GM21717 (cell line): ENCODE results near the gene UPK1B.

Experiments
- ATAC-seq: cut with Tn5 transposase; IDR thresholded peaks from one replicate; pipeline ENCODE4 v1.9.1; 2021; ENCODE audit warnings: mild to moderate bottlenecking, moderate library complexity; ENCODE audit not compliant: unreplicated experiment

UPK1B gene

GRCh38 chr3:119175872-119176756 is 2.7 kb downstream of the UPK1B start:
- ATAC-seq, result no peak

GRCh38 chr3:119176778-119177177 is 3.4 kb downstream of the UPK1B start:
- ATAC-seq, result no peak

- no peak for ATAC-seq
These were observed 3.9 kb downstream of the UPK1B start for GRCh38 chr3:119177321-119177720.

- ATAC-seq, result no peak
These were observed 8.4 kb downstream of the UPK1B start for GRCh38 chr3:119181765-119182164.

GRCh38 chr3:119184111-119184510 is 10.7 kb downstream of the UPK1B start:
- ATAC-seq, result no peak

GRCh38 chr3:119184796-119185570 is 11.6 kb downstream of the UPK1B start:
- ATAC-seq, result no peak

- ATAC-seq, result no peak
These were observed 13.9 kb downstream of the UPK1B start for GRCh38 chr3:119187266-119187665.

- no peak for ATAC-seq
These were observed 18.4 kb downstream of the UPK1B start for GRCh38 chr3:119191800-119192199.

- no peak for ATAC-seq
These were observed 21.1 kb downstream of the UPK1B start for GRCh38 chr3:119194237-119195150.

GRCh38 chr3:119195151-119195476 is 21.7 kb downstream of the UPK1B start:
- ATAC-seq, result no peak

GRCh38 chr3:119195911-119196310 is 22.5 kb downstream of the UPK1B start:
- no peak for ATAC-seq

GRCh38 chr3:119205209-119205608 is 31.8 kb downstream of the UPK1B start:
- no peak for ATAC-seq

- no peak for ATAC-seq
These were observed 32.3 kb downstream of the UPK1B start for GRCh38 chr3:119205685-119206084.

- no peak for ATAC-seq
These were observed 33.5 kb downstream of the UPK1B start for GRCh38 chr3:119206611-119207511.

- no peak for ATAC-seq
These were observed 34.1 kb downstream of the UPK1B start for GRCh38 chr3:119207512-119207875.

GRCh38 chr3:119211193-119211592 is 37.8 kb downstream of the UPK1B start:
- no peak for ATAC-seq

- no peak for ATAC-seq
These were observed 38.4 kb downstream of the UPK1B start for GRCh38 chr3:119211803-119212202.

GRCh38 chr3:119219069-119219468 is 45.7 kb downstream of the UPK1B start:
- ATAC-seq, result peak; percentile 99

- ATAC-seq, result no peak
These were observed 46.8 kb downstream of the UPK1B start for GRCh38 chr3:119220198-119220597.

- ATAC-seq, result no peak
These were observed 47.7 kb downstream of the UPK1B start for GRCh38 chr3:119220970-119221667.
